ENCODE measurements around the gene TANC1. TPM values are rescaled to one million over a fixed set of nuclear protein-coding genes. Genes with fewer than 3 reads are reported as not detected.

The TANC1 gene
- total and polyA plus RNA-seq, 2 donors (not counting 3 experiments of a cell fraction or from before 2014, with no cell fraction given): 58.9 to 99.4 TPM

DNA sequence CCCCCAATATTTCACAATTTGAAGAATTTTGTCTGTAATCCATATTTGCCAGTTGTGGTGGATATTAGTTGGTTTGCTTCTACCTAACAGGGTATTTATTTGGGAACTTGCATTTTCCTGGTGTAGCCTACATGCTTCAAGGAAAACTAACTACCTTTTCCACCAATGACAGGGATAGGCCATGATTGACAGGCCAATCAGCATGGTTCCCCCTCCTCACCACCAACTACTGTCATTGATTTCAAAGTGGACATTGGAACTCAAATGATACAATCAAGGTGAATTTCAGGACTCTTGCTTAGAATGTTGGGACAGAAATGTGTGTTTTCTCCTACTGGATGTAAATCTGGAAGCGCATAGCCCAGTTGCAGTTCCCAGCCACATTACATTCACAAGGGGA is 10.1 kb upstream of the TANC1 start:
- H3K9ac ChIP-seq (replicated peaks; ENCODE audit: extremely low read depth, insufficient read depth, low read length): no peak overlapping the region
- no TSS peak for BruUV-seq (replicated peaks)
- no peak overlapping the region for H3K4me2 ChIP-seq (ENCODE audit: insufficient read depth, low read length)
- H3K4me1 ChIP-seq (ENCODE audit: control insufficient read depth, extremely low read depth, insufficient read depth, low read length): peaks cover 12% of the 10 kb centered on the region
- intact Hi-C loops (cut with micrococcal nuclease) (no loop called here), dilution Hi-C loops (cut with MboI; ENCODE audit: extremely low pct_ligation_motif_present, low sequenced_read_pairs) (no loop called here)
- peak; percentile 49 for FAIRE-seq
- H3K9me3 ChIP-seq (replicated peaks; ENCODE audit: control insufficient read depth, insufficient read depth, low read length): no peaks in the 10 kb centered on the region
- H3K9me1 ChIP-seq (replicated peaks; ENCODE audit: control insufficient read depth, extremely low read depth, insufficient read depth, low read length): no peaks in the 10 kb centered on the region
- no peak for DNase-seq (ENCODE audit: low read depth, low spot score)
- H2AFZ ChIP-seq (ENCODE audit: low read depth, low read length): no peak overlapping the region
- no peak overlapping the region for H3K4me3 ChIP-seq (replicated peaks in 1 of 3; ENCODE audit: insufficient read depth in 1 of 3, low read depth in 1 of 3, low read length in 3 of 3)
- no peaks in the 10 kb centered on the region for H3K36me3 ChIP-seq (ENCODE audit: control insufficient read depth in 2 of 2, extremely low read depth in 1 of 2, insufficient read depth in 2 of 2, low read length in 2 of 2)
- H3K27me3 ChIP-seq (ENCODE audit: control insufficient read depth in 2 of 2, insufficient read depth in 2 of 2, low read length in 2 of 2): no peaks in the 10 kb centered on the region
- POLR2A ChIA-PET: no interaction called here
- CTCF ChIA-PET: interaction anchor here (0.9 kb wide), 1 partner anchor 165 kb away, joined by 3 read pairs; no protein-coding TSS in a partner anchor
- no peak for TF ChIP-seq EZH2 (IDR thresholded peaks at IDR 0.05; ENCODE audit: borderline replicate concordance, low read depth, low read length, severe bottlenecking)
- no peak for TF ChIP-seq POLR2A (IDR thresholded peaks at IDR 0.05; ENCODE audit: low read depth, low read length)
- no peak for TF ChIP-seq GATA2 (IDR thresholded peaks at IDR 0.05; ENCODE audit: insufficient read depth, insufficient read length, low read depth, low read length)
- H4K20me1 ChIP-seq (replicated peaks; ENCODE audit: control insufficient read depth, extremely low read depth, insufficient read depth, low read length): no peaks in the 10 kb centered on the region
- no peaks in the 10 kb centered on the region for H3K79me2 ChIP-seq (ENCODE audit: control insufficient read depth, insufficient read depth, low read length)
- no peak overlapping the region for H3K27ac ChIP-seq (ENCODE audit: insufficient read depth, low read depth, low read length)

DNA sequence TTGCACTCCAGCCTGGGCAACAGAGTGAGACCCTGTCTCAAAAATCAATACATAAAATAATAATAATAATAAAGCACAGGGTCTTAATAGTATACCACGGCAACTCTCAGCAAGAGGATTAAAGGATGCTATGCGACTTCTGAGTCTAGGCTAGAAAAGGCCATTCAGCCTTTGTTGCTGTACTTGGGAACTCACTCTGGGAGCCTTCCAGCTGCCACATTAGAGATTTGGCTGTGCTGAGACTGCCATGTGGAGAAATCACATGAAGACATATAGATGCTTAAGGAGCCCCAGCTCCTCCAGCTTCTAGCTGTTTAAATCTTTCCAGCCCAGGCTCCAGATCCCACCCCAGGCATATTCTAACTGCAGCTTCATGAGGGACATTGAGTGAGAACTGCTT is 8.2 kb upstream of the TANC1 start:
- DNase-seq (ENCODE audit: low read depth, low spot score) (no peak), FAIRE-seq (no peak)
- Histone ChIP-seq H3K4me3 (replicated peaks in 1 of 3; ENCODE audit: insufficient read depth in 1 of 3, low read depth in 1 of 3, low read length in 3 of 3) (no peak overlapping the region), H4K20me1 (replicated peaks; ENCODE audit: control insufficient read depth, extremely low read depth, insufficient read depth, low read length) (no peaks in the 10 kb centered on the region), H3K9me3 (replicated peaks; ENCODE audit: control insufficient read depth, insufficient read depth, low read length) (no peaks in the 10 kb centered on the region), H3K36me3 (ENCODE audit: control insufficient read depth in 2 of 2, extremely low read depth in 1 of 2, insufficient read depth in 2 of 2, low read length in 2 of 2) (no peaks in the 10 kb centered on the region), H3K27me3 (ENCODE audit: control insufficient read depth in 2 of 2, insufficient read depth in 2 of 2, low read length in 2 of 2) (no peaks in the 10 kb centered on the region), H2AFZ (ENCODE audit: low read depth, low read length) (no peak overlapping the region), H3K9ac (replicated peaks; ENCODE audit: extremely low read depth, insufficient read depth, low read length) (no peak overlapping the region), H3K79me2 (ENCODE audit: control insufficient read depth, insufficient read depth, low read length) (no peaks in the 10 kb centered on the region), H3K4me2 (ENCODE audit: insufficient read depth, low read length) (no peak overlapping the region), H3K4me1 (ENCODE audit: control insufficient read depth, extremely low read depth, insufficient read depth, low read length) (no peaks in the 10 kb centered on the region), H3K9me1 (replicated peaks; ENCODE audit: control insufficient read depth, extremely low read depth, insufficient read depth, low read length) (no peaks in the 10 kb centered on the region), H3K27ac (ENCODE audit: insufficient read depth, low read depth, low read length) (no peak overlapping the region)
- TF ChIP-seq, protein P1, sequence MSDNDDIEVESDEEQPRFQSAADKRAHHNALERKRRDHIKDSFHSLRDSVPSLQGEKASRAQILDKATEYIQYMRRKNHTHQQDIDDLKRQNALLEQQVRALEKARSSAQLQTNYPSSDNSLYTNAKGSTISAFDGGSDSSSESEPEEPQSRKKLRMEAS (IDR thresholded peaks at IDR 0.05; ENCODE audit: insufficient read depth, insufficient read length): no peak
- no peak for TF ChIP-seq JUN (IDR thresholded peaks at IDR 0.05; ENCODE audit: borderline replicate concordance, insufficient read depth, insufficient read length, low read depth)
- no peak for TF ChIP-seq POLR2A (IDR thresholded peaks at IDR 0.05; ENCODE audit: low read depth, low read length)
- no peak for TF ChIP-seq FOS (IDR thresholded peaks at IDR 0.05; ENCODE audit: borderline replicate concordance, insufficient read depth, low read length)
- no peak for TF ChIP-seq GATA2 (IDR thresholded peaks at IDR 0.05; ENCODE audit: insufficient read depth, insufficient read length, low read depth, low read length)
- no peak for TF ChIP-seq EZH2 (IDR thresholded peaks at IDR 0.05; ENCODE audit: borderline replicate concordance, low read depth, low read length, severe bottlenecking)
- TF ChIP-seq, protein P2, sequence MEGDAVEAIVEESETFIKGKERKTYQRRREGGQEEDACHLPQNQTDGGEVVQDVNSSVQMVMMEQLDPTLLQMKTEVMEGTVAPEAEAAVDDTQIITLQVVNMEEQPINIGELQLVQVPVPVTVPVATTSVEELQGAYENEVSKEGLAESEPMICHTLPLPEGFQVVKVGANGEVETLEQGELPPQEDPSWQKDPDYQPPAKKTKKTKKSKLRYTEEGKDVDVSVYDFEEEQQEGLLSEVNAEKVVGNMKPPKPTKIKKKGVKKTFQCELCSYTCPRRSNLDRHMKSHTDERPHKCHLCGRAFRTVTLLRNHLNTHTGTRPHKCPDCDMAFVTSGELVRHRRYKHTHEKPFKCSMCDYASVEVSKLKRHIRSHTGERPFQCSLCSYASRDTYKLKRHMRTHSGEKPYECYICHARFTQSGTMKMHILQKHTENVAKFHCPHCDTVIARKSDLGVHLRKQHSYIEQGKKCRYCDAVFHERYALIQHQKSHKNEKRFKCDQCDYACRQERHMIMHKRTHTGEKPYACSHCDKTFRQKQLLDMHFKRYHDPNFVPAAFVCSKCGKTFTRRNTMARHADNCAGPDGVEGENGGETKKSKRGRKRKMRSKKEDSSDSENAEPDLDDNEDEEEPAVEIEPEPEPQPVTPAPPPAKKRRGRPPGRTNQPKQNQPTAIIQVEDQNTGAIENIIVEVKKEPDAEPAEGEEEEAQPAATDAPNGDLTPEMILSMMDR (IDR thresholded peaks at IDR 0.05; ENCODE audit: extremely low read depth in 1 of 2, insufficient read depth in 1 of 2, low read depth in 1 of 2, low read length in 2 of 2): no peak
- no peak for TF ChIP-seq POLR2AphosphoS5 (IDR thresholded peaks at IDR 0.05; ENCODE audit: insufficient read depth, low read depth, low read length)
- no peak for TF ChIP-seq MYC (IDR thresholded peaks at IDR 0.05; ENCODE audit: low read depth, low read length)
- ChIA-PET POLR2A (no interaction called here), CTCF (interaction anchor here (1.1 to 2.0 kb wide), 3 partner anchors 9 to 158 kb away, joined by 3 to 5 read pairs (median 4); no protein-coding TSS in a partner anchor)
- dilution Hi-C loops (cut with MboI; ENCODE audit: extremely low pct_ligation_motif_present, low sequenced_read_pairs): no loop called here
- no TSS peak for BruUV-seq (replicated peaks)
- intact Hi-C loops (cut with micrococcal nuclease): no loop called here
